HG03280 (cell line): Measurements from ENCODE around the gene EVX2.

ENCODE experiments used
- ATAC-seq: cut with Tn5 transposase; IDR thresholded peaks from one replicate; pipeline ENCODE4 v1.9.1; 2021; ENCODE audit warnings: mild to moderate bottlenecking, moderate library complexity; ENCODE audit not compliant: unreplicated experiment

Gene EVX2

GRCh38 chr2:176067589-176068418 lies 16.0 kb downstream of the EVX2 start:
- ATAC-seq = no peak

GRCh38 chr2:176066645-176067588 lies 16.8 kb downstream of the EVX2 start:
- no peak for ATAC-seq

GRCh38 chr2:176063958-176064357 lies 19.8 kb downstream of the EVX2 start:
- no peak for ATAC-seq

- ATAC-seq = no peak
Measured at GRCh38 chr2:176056406-176056805, 27.4 kb downstream of the EVX2 start.

- no peak for ATAC-seq
Measured at GRCh38 chr2:176039375-176039774, 44.4 kb downstream of the EVX2 start.

GRCh38 chr2:176038694-176039093 lies 45.1 kb downstream of the EVX2 start:
- no peak for ATAC-seq

GRCh38 chr2:176035013-176035691 lies 48.6 kb downstream of the EVX2 start:
- ATAC-seq = no peak

GRCh38 chr2:176027806-176028205 lies 56.0 kb downstream of the EVX2 start:
- no peak for ATAC-seq
